ENCODE results near the gene TRAT1.

Gene TRAT1, protein sequence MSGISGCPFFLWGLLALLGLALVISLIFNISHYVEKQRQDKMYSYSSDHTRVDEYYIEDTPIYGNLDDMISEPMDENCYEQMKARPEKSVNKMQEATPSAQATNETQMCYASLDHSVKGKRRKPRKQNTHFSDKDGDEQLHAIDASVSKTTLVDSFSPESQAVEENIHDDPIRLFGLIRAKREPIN

GRCh38 chr3:108822123-108822897 is at the start of gene TRAT1:
TRAT1 (plus strand) TSS chr3:108822786; CDS start chr3:108822928, 142 bp downstream.
- DNase-seq = no peak

GRCh38 chr3:108775649-108776048 is 46.9 kb upstream of the TRAT1 start:
- DNase-seq = no peak

- no peak for DNase-seq
Measured at GRCh38 chr3:108779496-108779895, 43.1 kb upstream of the TRAT1 start.

DNA sequence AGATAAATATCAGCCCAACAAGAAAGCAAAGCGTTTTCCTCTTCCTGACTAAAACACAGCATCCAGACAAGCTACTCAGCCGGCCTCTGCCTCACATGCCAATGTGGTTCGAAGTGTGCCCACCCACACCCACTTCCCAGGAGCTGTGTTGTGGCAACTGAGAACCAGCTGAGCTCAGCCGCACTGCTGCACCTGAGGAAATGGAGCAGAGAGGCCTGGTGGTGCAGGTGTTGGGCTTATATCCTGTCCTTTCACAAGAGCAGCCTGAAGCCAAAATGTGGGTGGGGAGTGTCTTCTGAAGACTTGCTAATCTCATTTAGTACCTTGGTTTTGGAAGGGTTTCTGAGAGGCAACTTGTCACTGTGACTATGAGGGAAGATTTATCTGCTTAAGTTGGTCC is 42.4 kb upstream of the TRAT1 start:
- DNase-seq = peak; percentile 31

- DNase-seq = no peak
Measured at GRCh38 chr3:108791473-108791872, 31.1 kb upstream of the TRAT1 start.

DNA sequence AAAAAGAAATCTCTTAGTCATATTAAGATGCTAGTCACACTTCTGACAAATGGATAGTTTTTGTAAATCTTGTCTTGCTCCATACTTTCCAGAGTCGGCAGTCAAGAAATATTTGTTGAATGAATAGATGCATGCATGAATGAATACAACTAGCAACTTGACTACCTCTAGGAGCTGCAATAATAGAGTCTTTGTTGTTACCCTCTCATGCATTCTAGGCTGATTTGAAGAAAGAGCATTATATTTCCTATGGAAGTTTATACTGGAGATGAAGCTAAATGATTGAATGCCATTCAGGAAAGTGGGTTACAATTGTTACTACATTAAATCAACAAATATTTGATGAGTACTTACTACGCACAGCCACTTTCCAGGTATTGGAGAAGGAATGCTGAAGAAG is 18.1 kb upstream of the TRAT1 start:
- no peak for DNase-seq

DNA sequence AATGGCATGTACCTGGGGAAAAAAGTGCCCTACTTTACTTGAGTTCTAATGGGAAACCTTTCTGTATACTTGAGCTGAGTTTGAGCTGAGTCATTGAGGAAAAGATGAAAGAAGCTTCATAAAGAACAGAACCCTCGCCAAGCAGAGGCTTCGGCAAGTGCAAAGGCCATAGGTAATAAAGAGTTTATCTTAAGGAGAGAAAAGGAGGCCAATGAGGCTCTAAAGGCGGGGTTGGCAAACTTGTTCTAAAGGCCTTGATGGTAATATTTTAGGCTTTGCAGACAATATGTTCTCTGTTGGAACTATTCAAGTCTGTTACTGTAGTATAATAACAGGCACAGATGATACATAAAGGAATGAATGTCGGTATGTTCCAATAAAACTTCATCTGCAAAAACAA is 17.6 kb upstream of the TRAT1 start:
- DNase-seq = no peak

DNA sequence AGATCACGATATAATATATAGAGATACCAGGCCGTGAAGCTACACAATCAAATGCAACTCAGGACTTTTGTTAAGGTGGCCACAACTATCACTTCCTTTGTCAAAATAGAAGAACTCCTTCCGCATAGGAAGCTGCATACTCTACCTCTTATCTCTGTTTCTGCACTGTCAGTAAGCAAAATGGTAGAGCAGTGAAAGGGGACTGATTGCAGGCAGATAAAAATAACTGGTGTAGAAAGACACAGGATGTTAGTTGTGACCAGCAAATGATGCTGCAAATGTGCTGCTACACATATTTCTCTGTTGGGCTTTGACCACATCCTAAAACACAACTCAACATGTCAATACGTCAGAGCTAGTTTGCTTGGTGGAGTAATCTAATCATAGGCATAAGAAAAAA is 16.3 kb upstream of the TRAT1 start:
- no peak for DNase-seq

- peak; percentile 38 for DNase-seq
Measured at GRCh38 chr3:108818404-108818803, 4.2 kb upstream of the TRAT1 start.

DNA sequence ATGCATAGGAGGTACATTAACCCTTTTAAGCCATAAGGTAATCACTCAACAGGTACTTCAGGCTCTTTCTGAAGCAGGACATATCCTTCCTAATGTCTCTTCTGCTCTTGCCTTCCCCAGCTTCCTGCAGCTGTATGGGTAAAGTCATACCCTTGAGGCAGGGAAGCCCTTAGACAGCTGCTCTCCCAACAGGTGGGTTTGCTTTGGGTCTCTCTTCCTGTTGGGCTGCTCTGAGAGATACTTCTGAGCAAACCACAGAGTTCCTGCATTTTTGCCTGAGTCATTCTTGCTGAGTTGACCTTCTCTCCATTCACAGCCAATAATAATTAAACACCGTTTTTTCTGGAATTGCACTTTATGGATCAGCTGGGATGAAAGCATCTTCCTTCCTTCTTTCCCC is 2.0 kb upstream of the TRAT1 start:
- no peak for DNase-seq

DNA sequence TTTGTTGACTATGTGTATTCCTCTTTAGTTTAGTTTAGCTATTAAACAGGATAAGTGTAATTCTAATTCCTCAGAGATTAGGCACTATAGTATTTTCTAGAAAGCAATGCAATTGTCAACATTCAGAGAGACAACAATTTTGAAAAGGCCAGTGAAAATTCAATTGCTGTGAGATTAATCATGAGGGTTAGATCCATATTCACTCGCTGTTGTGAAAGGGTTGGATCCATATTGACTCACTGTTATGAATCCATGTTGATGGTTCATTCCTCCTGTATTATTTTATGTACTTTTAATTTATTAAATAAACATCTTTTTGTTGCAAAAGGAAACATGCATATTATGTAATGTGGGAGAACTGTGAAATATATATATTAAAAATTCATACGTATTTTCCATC is 641 bp downstream of the TRAT1 start:
- DNase-seq = no peak

- peak; percentile 25 for DNase-seq
Measured at GRCh38 chr3:108823803-108824202, 1.2 kb downstream of the TRAT1 start.

DNA sequence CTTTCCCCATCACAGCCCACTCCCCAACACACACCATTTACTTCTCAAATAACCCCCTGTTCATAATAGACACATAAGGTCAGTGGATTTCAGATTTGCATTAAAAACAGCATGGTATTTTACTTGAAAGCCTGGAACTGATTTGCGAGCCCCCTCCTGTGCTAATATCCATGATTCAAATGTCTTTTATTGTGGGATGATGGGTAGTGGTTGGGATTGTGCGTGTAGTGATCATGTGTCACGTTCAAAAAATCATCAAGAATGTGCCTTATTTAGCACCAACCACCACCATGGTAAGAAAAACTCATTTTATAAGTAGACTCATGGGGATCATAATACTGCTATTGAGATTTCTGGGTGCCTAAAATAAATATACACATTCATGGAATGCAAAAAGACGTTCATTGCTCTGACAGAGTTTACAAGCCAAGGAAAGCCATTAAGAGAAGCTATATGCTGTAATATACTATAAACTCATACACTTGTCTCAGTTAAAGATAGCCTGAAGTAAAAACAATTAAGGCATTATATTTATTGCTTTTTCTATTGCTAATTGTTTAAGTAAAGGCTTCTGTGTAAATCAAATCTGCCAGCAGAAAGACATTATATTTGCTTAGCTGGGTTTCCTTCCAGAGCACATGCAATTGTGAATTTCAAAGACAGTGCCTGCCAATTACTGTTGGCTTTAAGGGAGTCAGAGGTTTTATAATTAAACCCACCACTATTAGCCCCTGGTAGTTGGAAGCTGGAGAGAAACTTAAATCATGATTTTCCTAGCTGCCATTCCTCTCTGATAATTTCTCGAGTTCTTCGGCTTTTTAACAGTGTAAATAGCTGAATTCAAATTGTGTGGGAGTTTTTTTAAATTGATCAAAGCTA is 4.0 kb downstream of the TRAT1 start:
- no peak for DNase-seq

- DNase-seq = no peak
Measured at GRCh38 chr3:108830381-108830780, 7.8 kb downstream of the TRAT1 start.

- no peak for DNase-seq
Measured at GRCh38 chr3:108830991-108831614, 8.5 kb downstream of the TRAT1 start.

DNA sequence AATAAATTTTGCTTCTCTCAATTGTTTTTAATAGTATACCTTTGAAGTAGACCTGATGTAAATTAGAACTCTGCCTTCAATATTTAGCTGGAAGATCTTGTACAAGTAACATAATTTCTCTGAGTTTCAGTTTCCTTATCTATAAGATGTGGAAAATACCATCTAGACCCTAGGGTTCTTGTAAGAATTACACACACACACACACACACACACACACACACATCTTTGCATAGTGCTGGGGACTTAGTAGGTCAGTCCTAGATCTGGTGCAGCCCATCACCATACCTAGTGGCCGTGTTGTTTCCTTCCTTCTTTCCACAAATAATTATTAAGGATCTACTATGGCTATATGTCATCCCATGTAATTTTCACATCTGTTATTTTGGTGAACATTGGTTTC is 11.0 kb downstream of the TRAT1 start:
- no peak for DNase-seq

DNA sequence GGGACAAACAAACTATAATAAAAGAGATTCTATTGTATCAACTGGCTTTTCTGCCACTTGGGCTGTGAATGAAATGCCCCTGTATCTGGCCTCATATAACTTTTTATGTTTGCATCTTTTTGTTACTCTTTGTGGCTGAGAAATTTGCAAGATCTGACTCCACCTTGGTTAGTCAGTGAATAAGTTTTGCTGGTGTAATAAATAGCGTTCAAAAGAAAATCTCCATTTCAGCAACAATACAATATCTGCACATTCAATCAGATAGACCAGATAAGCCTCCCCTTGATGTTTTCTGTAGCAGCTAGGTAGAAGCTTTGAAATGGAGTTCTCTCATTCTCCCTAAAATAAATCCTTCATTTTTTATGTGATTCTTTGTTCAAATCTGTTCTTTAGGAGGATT is 12.0 kb downstream of the TRAT1 start:
- no peak for DNase-seq

DNA sequence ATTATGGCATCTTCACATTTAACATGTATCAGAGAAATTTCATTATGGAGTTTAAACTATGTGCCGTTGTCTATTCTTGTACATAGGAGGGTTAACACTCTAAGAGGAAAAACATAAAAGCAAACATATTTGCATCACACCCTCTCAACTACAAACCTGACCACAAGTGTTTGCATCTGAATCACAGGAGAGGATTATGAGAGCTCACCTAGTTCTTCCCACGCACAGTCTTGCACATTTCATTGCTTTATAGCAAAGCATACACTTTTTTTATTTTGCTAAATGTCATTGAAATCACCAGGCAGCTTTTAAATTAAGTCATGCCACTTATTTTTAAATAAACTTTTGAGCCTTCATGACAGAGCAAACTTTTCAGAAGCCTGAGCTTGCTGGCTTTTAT is 12.5 kb downstream of the TRAT1 start:
- DNase-seq = no peak

DNA sequence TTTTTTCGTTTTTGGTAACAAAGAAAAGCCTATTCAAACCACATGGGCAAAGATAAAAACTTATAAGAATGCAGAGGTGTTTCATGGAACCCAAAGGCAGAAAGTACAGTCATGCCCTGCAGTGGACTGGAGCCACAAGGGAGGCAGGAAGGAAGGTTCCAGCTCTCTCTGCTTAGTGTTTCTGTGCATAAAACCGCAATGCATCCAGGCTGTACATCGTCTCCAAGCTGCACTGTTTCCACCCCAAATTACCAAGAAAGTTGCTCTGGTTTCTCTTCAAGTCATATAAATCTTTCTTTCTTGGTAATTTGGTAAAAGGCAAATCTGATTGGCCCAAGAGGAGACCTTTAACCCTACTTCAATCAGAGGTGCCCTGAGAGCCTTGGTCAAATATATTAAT is 15.8 kb downstream of the TRAT1 start:
- DNase-seq = peak; percentile 33

GRCh38 chr3:108845709-108846293 is 23.2 kb downstream of the TRAT1 start:
- DNase-seq = no peak

DNA sequence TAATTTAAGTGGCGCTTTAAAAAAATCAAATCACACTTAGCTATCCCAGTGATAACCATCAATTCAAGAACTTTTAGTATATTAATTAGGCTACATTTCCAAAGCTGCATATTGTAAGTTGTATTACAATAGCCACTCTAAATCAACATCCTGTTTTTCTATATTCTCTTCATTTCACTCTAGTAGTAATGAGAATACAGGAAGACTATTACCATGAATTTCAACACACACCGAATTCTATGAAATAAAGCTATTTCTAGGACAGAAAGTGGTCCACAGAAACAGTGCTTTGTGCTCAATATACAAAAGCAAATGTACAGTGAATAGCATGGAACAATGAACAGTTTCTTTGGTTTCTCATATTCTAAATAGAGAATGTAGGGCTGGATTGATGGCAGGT is 24.6 kb downstream of the TRAT1 start:
- no peak for DNase-seq

GRCh38 chr3:108849075-108849474 is 26.5 kb downstream of the TRAT1 start:
- no peak for DNase-seq

DNA sequence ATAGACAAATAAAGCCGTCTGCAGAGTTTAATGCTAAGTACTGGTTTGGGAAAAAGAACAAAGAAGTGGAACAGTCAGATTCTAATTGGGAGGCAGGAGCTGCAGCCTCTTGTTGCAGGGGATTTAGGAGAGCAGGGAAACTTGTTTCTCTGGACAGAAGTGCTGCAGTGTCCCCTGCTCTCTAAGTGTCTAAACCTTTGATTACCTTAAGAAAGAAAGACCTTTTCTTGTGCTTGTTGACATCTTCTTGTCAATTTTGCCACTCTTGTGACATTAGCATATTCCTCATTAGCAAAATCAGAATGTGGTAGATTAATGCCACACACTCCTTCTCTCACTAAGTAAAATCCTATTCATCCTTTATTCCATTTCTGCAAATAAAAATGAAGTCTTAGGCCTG is 38.8 kb downstream of the TRAT1 start:
- DNase-seq = no peak

All from activated T-cell treated with anti-CD3 and anti-CD28 coated beads, Interleukin-2, amount 50 U/mL, for 1 hour (primary cell).